Spinal cord (tissue), 10 donors: Measurements from ENCODE around the gene NACC1. TPM values are rescaled to one million over a fixed set of nuclear protein-coding genes. Genes with fewer than 3 reads are reported as not detected.
"Not testable (repeated sequence)": the region's sequence is repeated elsewhere in the genome, so short reads cannot be mapped to it uniquely, and the experiment has no call there.

Source experiments
- DNase-seq, 6 donors: peaks; one replicate each; pipeline versions ENCODE4 v3.0.0 to v3.0.0-alpha.2; 2013 to 2015; ENCODE audit warnings: low spot score in 6 of 6, low read depth in 4 of 6
- H3K27ac ChIP-seq: one replicate; pipeline ENCODE4 v1.5.1; 2013; ENCODE audit warnings: low read depth, low read length, control low read depth
- H3K27me3 ChIP-seq: one replicate; pipeline ENCODE4 v1.6.1; 2013; ENCODE audit warnings: low read length; ENCODE audit not compliant: control insufficient read depth, insufficient read depth
- H3K36me3 ChIP-seq: one replicate; pipeline ENCODE4 v1.6.1; 2013; ENCODE audit warnings: low read length; ENCODE audit not compliant: control insufficient read depth, insufficient read depth
- H3K4me1 ChIP-seq: one replicate; pipeline ENCODE4 v1.6.1; 2013; ENCODE audit warnings: low read length; ENCODE audit not compliant: control insufficient read depth, insufficient read depth
- H3K4me3 ChIP-seq: one replicate; pipeline ENCODE4 v1.5.1; 2013; ENCODE audit warnings: low read depth, low read length, control low read depth
- H3K9me3 ChIP-seq: one replicate; pipeline ENCODE4 v1.6.1; 2013; ENCODE audit warnings: low read length; ENCODE audit not compliant: control insufficient read depth, insufficient read depth
- WGBS: methylation state at CpG from one replicate; pipeline ENCODE4 v1.1.5; 2013; ENCODE audit warnings: missing lambda C conversion rate; ENCODE audit not compliant: insufficient coverage; 5-methylcytosine and 5-hydroxymethylcytosine counted together
- polyA plus RNA-seq, 2 donors: library from polyadenylated mRNA; unstranded; fragments of 120-200 nt; gene quantifications; one replicate each; pipeline ENCODE4 v1.2.1, GENCODE V29; 2013; ENCODE audit not compliant: insufficient read length in 2 of 2
- total RNA-seq, 2 donors: library from RNA; depleted of rRNA in 1 of 2; stranded (reverse); fragments of 120-200 nt in 1 of 2; fragments of >200 nt in 1 of 2; gene quantifications; one replicate each; pipeline versions ENCODE4 v1.2.3 to v1.2.4, GENCODE V29; 2013 to 2014
- donor health status: healthy.

NACC1 gene
- total and polyA plus RNA-seq, 4 donors, result 13.3 to 45.7 (median 34.0) TPM

DNA sequence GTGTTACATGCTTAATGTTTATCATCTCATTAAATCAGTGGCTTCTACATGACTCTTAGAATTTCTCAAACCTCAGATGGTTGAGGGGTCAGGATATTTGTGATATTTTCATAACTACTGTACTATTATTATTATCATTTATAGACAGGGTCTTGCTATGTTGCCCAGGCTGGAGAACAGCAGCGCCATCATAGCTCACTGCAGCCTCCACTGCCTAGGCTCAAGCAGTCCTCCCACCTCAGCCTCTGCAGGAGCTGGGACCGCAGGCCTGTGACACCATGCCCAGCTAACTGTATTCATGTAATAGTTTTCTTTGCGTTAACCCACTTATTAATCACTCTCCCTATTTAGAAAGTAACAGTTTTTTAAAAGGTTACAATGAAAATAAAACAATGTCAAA lies 41.6 kb downstream of the NACC1 start:
- H3K36me3 ChIP-seq, result no peaks in the 10 kb centered on the region
- H3K27ac ChIP-seq, result no peak overlapping the region
- H3K4me3 ChIP-seq, result no peak overlapping the region
- 100% methylated on average over 1 of the region's 3 CpGs for WGBS
- no peak for DNase-seq
- H3K27me3 ChIP-seq, result no peaks in the 10 kb centered on the region
- no peaks in the 10 kb centered on the region for H3K9me3 ChIP-seq
- H3K4me1 ChIP-seq, result peaks cover 47% of the 10 kb centered on the region

GRCh38 chr19:13160557-13160956 lies 42.5 kb downstream of the NACC1 start:
- H3K36me3 ChIP-seq, result no peaks in the 10 kb centered on the region
- H3K9me3 ChIP-seq, result no peaks in the 10 kb centered on the region
- 86% methylated on average over 1 of the region's 1 CpG for WGBS
- no peak for DNase-seq
- H3K4me1 ChIP-seq, result peaks cover 47% of the 10 kb centered on the region
- H3K27me3 ChIP-seq, result no peaks in the 10 kb centered on the region
- no peak overlapping the region for H3K27ac ChIP-seq
- H3K4me3 ChIP-seq, result no peak overlapping the region

- WGBS, result 2% methylated on average over 54 of the region's 58 CpGs
- no peaks in the 10 kb centered on the region for H3K9me3 ChIP-seq
- peaks cover 56% of the 10 kb centered on the region for H3K4me1 ChIP-seq
- H3K27me3 ChIP-seq, result no peaks in the 10 kb centered on the region
- no peaks in the 10 kb centered on the region for H3K36me3 ChIP-seq
- H3K4me3 ChIP-seq, result peak overlapping the region; percentile 60
- peak overlapping the region; percentile 97 for H3K27ac ChIP-seq
- DNase-seq, result peak in 2 of 6 donors; percentile 96 to 97
Measured at GRCh38 chr19:13162724-13163608, 44.9 kb downstream of the NACC1 start.

- H3K27ac ChIP-seq, result peak overlapping the region; percentile 97
Measured at GRCh38 chr19:13163609-13164342, 45.7 kb downstream of the NACC1 start.

GRCh38 chr19:13164343-13165161 lies 46.5 kb downstream of the NACC1 start:
- 10% methylated on average over 18 of the region's 19 CpGs for WGBS
- Histone ChIP-seq H3K27me3 (no peaks in the 10 kb centered on the region), H3K4me1 (peaks cover 57% of the 10 kb centered on the region), H3K27ac (peak overlapping the region; percentile 97), H3K9me3 (no peaks in the 10 kb centered on the region), H3K4me3 (peak overlapping the region; percentile 33), H3K36me3 (no peaks in the 10 kb centered on the region)
- DNase-seq, result peak in 2 of 6 donors; percentile 91 to 93

More at GRCh38 chr19:13163609-13164342, 45.7 kb downstream of the NACC1 start:
- Histone ChIP-seq H3K4me1 (peaks cover 57% of the 10 kb centered on the region), H3K27me3 (no peaks in the 10 kb centered on the region), H3K4me3 (peak overlapping the region; percentile 33), H3K36me3 (no peaks in the 10 kb centered on the region), H3K9me3 (no peaks in the 10 kb centered on the region)
- DNase-seq, result peak in 2 of 6 donors; percentile 78 to 82
- WGBS, result 5% methylated on average over 18 of the region's 20 CpGs

- 75% methylated on average over 13 of the region's 19 CpGs for WGBS
Measured at GRCh38 chr19:13165162-13165997, 47.3 kb downstream of the NACC1 start.

DNA sequence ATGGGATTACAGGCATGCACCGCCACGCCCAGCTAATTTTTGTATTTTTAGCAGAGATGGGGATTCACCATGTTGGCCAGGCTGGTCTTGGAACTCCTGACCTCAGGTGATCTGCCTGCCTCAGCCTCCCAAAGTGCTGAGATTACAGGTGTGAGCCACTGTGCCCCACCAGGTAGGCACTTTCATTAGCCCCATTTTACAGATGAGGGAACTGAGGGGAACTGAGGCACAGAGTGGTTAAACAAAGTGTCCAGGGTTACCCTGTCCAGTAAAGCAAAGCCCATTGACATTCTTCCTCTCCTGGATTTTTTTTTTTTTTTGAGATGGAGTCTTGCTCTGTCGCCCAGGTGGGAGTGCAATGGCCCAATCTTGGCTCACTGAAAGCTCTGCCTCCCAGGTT lies 48.1 kb downstream of the NACC1 start:
- not testable (repeated sequence) for H3K36me3 ChIP-seq, DNase-seq, H3K27me3 ChIP-seq, H3K27ac ChIP-seq, H3K4me3 ChIP-seq, H3K9me3 ChIP-seq
- 100% methylated on average over 1 of the region's 3 CpGs for WGBS
- H3K4me1 ChIP-seq, result peaks cover 57% of the 10 kb centered on the region

More at GRCh38 chr19:13165162-13165997, 47.3 kb downstream of the NACC1 start:
- no peak overlapping the region for H3K4me3 ChIP-seq
- no peaks in the 10 kb centered on the region for H3K9me3 ChIP-seq
- no peaks in the 10 kb centered on the region for H3K36me3 ChIP-seq
- H3K4me1 ChIP-seq, result peaks cover 57% of the 10 kb centered on the region
- peak overlapping the region; percentile 97 for H3K27ac ChIP-seq
- peak in 2 of 6 donors; percentile 43 to 62 for DNase-seq
- H3K27me3 ChIP-seq, result no peaks in the 10 kb centered on the region

DNA sequence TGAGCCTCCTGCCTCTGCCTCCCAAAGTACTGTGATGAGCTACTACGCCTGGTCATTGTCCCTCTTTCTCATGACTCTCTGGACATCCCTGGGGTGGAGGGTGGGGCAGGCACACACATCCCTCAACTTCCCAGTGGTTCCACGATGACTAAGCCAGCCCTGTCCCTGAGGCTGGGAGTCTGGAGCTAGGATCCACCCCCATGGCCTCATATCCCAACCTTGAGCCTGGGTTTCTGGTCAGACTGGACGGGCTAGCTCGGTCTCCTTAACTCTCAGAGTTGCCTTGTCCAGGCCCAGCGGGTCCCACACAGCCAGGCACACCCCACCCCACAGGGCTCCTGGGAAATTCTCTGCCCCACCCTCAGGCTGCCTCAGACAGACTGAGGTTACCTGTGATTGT lies 51.7 kb downstream of the NACC1 start:
- 97% methylated on average over 3 of the region's 5 CpGs for WGBS
- Histone ChIP-seq H3K27ac (no peak overlapping the region), H3K36me3 (no peaks in the 10 kb centered on the region), H3K9me3 (no peaks in the 10 kb centered on the region), H3K27me3 (no peaks in the 10 kb centered on the region), H3K4me1 (peaks cover 33% of the 10 kb centered on the region), H3K4me3 (no peak overlapping the region)
- no peak for DNase-seq
